Left hindlimb (tissue), 1 donor: Measurements from ENCODE around the gene ITPK1.

ENCODE experiments used
- DNase-seq: peaks from one replicate; pipeline ENCODE4 v3.0.0-alpha.2; 2018

The ITPK1 gene

GRCh38 chr14:92907316-92907911 is 208.3 kb downstream of the ITPK1 start:
- no peak for DNase-seq

GRCh38 chr14:92906823-92907222 is 208.9 kb downstream of the ITPK1 start:
- DNase-seq: no peak

- DNase-seq: no peak
Observed at GRCh38 chr14:92906420-92906819, 209.3 kb downstream of the ITPK1 start.

- DNase-seq: no peak
Observed at GRCh38 chr14:92905667-92906066, 210.1 kb downstream of the ITPK1 start.

- no peak for DNase-seq
Observed at GRCh38 chr14:92903359-92903758, 212.4 kb downstream of the ITPK1 start.

- DNase-seq: no peak
Observed at GRCh38 chr14:92902726-92903125, 213.0 kb downstream of the ITPK1 start.

- no peak for DNase-seq
Observed at GRCh38 chr14:92902191-92902590, 213.5 kb downstream of the ITPK1 start.

- DNase-seq: no peak
Observed at GRCh38 chr14:92900660-92901059, 215.1 kb downstream of the ITPK1 start.

GRCh38 chr14:92898566-92899131 is 217.1 kb downstream of the ITPK1 start:
- no peak for DNase-seq

- no peak for DNase-seq
Observed at GRCh38 chr14:92897922-92898565, 217.7 kb downstream of the ITPK1 start.

GRCh38 chr14:92895352-92895878 is 220.3 kb downstream of the ITPK1 start:
- no peak for DNase-seq

- DNase-seq: no peak
Observed at GRCh38 chr14:92892589-92892988, 223.1 kb downstream of the ITPK1 start.

- DNase-seq: no peak
Observed at GRCh38 chr14:92890830-92891588, 224.7 kb downstream of the ITPK1 start.

GRCh38 chr14:92888896-92889295 is 226.8 kb downstream of the ITPK1 start:
- no peak for DNase-seq

- no peak for DNase-seq
Observed at GRCh38 chr14:92887157-92887556, 228.6 kb downstream of the ITPK1 start.
